HEK293 (cell line): ENCODE measurements around the gene NCOA6.

ENCODE experiments used
- MYNN ChIP-seq: fragments of 450-650 bp; formaldehyde crosslinking; IDR thresholded peaks from 2 replicates; pipeline ENCODE4 v1.5.1; 2016; ENCODE audit warnings: missing biosample characterization, missing genetic modification characterization, borderline replicate concordance
- YY2 ChIP-seq: fragments of 450-650 bp; formaldehyde crosslinking; IDR thresholded peaks from 2 replicates; pipeline ENCODE4 v1.5.1; 2016; ENCODE audit warnings: missing biosample characterization, missing genetic modification characterization
- ZFP37 ChIP-seq: fragments of 450-650 bp; formaldehyde crosslinking; IDR thresholded peaks from 2 replicates; pipeline ENCODE4 v1.5.1; 2016; ENCODE audit warnings: missing biosample characterization, missing genetic modification characterization
- ZNF114 ChIP-seq: fragments of 450-650 bp; formaldehyde crosslinking; IDR thresholded peaks from 2 replicates; pipeline ENCODE4 v1.5.0; 2017; ENCODE audit warnings: missing biosample characterization, missing genetic modification characterization
- ZNF140 ChIP-seq: fragments of 450-650 bp; formaldehyde crosslinking; IDR thresholded peaks from 2 replicates; pipeline ENCODE4 v1.5.1; 2016; ENCODE audit warnings: missing biosample characterization, missing genetic modification characterization
- ZNF311 ChIP-seq: fragments of 450-650 bp; formaldehyde crosslinking; IDR thresholded peaks from 2 replicates; pipeline ENCODE4 v1.5.1; 2017; ENCODE audit warnings: missing biosample characterization, missing genetic modification characterization, borderline replicate concordance
- ZNF558 ChIP-seq: fragments of 450-650 bp; formaldehyde crosslinking; IDR thresholded peaks from 2 replicates; pipeline ENCODE4 v1.5.1; 2016; ENCODE audit warnings: missing biosample characterization, missing genetic modification characterization
- ZNF664 ChIP-seq: fragments of 450-650 bp; formaldehyde crosslinking; IDR thresholded peaks from 2 replicates; pipeline ENCODE4 v1.5.1; 2016; ENCODE audit warnings: missing biosample characterization, missing genetic modification characterization
- ZSCAN16 ChIP-seq: fragments of 450-650 bp; formaldehyde crosslinking; IDR thresholded peaks from 2 replicates; pipeline ENCODE4 v1.5.1; 2016; ENCODE audit warnings: missing biosample characterization, missing genetic modification characterization
- TF ChIP-seq, protein P1 (sequence below): fragments of 450-650 bp; formaldehyde crosslinking; IDR thresholded peaks from 2 replicates; pipeline ENCODE4 v1.5.1; 2016; ENCODE audit warnings: missing biosample characterization, missing genetic modification characterization
- TF ChIP-seq, protein P2 (sequence below): fragments of 450-650 bp; formaldehyde crosslinking; IDR thresholded peaks from 2 replicates; pipeline ENCODE4 v1.5.1; 2016; ENCODE audit warnings: missing biosample characterization, missing genetic modification characterization
- TF ChIP-seq, protein P3 (sequence below): IDR thresholded peaks from 2 replicates; pipeline ENCODE4 v1.6.1; 2011; ENCODE audit warnings: mild to moderate bottlenecking, low read depth, low read length, borderline replicate concordance
- TF ChIP-seq, protein P4 (sequence below): sonication (generic); formaldehyde crosslinking; IDR thresholded peaks from 2 replicates; pipeline ENCODE4 v1.8.1; 2022; ENCODE audit warnings: mild to moderate bottlenecking, moderate library complexity, missing genetic modification reagents

DNA sequence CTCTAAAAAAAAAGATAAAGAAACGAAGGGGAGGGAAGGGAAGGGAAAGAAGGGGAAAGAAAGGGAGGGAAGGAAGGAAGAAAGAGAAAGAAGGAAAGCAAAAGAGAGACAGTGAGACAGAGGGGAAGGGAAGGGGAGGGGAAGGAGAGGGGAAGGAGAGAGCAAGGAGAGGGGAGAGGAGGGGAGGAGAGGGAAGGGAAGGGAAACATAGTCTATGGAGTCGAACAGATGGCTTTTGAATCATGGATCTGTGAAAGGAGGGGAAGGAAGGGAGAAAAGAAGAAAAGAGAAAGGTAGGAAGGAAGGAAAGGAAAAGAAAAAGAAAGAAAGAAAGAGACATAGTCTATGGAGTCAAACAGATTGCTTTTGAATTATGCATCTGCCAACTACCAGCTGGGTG lies 16.7 kb upstream of the NCOA6 start:
- TF ChIP-seq ZFP37 (tag by site-specific recombination) (no peak), ZSCAN16 (tag by site-specific recombination) (no peak), MYNN (tag by site-specific recombination) (no peak), ZNF664 (tag by site-specific recombination) (no peak), ZNF140 (tag by site-specific recombination) (no peak), ZNF311 (tag by site-specific recombination) (no peak), YY2 (tag by site-specific recombination) (no peak), ZNF114 (tag by site-specific recombination) (no peak), ZNF558 (tag by site-specific recombination) (no peak)
- TF ChIP-seq, protein P1, sequence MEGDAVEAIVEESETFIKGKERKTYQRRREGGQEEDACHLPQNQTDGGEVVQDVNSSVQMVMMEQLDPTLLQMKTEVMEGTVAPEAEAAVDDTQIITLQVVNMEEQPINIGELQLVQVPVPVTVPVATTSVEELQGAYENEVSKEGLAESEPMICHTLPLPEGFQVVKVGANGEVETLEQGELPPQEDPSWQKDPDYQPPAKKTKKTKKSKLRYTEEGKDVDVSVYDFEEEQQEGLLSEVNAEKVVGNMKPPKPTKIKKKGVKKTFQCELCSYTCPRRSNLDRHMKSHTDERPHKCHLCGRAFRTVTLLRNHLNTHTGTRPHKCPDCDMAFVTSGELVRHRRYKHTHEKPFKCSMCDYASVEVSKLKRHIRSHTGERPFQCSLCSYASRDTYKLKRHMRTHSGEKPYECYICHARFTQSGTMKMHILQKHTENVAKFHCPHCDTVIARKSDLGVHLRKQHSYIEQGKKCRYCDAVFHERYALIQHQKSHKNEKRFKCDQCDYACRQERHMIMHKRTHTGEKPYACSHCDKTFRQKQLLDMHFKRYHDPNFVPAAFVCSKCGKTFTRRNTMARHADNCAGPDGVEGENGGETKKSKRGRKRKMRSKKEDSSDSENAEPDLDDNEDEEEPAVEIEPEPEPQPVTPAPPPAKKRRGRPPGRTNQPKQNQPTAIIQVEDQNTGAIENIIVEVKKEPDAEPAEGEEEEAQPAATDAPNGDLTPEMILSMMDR (tag by site-specific recombination): no peak
- TF ChIP-seq, protein P2, sequence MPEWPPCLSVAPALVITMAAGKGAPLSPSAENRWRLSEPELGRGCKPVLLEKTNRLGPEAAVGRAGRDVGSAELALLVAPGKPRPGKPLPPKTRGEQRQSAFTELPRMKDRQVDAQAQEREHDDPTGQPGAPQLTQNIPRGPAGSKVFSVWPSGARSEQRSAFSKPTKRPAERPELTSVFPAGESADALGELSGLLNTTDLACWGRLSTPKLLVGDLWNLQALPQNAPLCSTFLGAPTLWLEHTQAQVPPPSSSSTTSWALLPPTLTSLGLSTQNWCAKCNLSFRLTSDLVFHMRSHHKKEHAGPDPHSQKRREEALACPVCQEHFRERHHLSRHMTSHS (tag by site-specific recombination): no peak
- TF ChIP-seq, protein P3, sequence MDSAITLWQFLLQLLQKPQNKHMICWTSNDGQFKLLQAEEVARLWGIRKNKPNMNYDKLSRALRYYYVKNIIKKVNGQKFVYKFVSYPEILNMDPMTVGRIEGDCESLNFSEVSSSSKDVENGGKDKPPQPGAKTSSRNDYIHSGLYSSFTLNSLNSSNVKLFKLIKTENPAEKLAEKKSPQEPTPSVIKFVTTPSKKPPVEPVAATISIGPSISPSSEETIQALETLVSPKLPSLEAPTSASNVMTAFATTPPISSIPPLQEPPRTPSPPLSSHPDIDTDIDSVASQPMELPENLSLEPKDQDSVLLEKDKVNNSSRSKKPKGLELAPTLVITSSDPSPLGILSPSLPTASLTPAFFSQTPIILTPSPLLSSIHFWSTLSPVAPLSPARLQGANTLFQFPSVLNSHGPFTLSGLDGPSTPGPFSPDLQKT: no peak
- TF ChIP-seq, protein P4, sequence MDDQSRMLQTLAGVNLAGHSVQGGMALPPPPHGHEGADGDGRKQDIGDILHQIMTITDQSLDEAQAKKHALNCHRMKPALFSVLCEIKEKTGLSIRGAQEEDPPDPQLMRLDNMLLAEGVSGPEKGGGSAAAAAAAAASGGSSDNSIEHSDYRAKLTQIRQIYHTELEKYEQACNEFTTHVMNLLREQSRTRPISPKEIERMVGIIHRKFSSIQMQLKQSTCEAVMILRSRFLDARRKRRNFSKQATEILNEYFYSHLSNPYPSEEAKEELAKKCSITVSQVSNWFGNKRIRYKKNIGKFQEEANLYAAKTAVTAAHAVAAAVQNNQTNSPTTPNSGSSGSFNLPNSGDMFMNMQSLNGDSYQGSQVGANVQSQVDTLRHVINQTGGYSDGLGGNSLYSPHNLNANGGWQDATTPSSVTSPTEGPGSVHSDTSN: no peak
